Central memory CD4-positive, alpha-beta T cell (primary cell): ENCODE measurements around the gene AKAP10.
A peak's percentile ranks its signal among the peaks of the same experiment; 100 is the strongest.
"Not testable (repeated sequence)": the region's sequence is repeated elsewhere in the genome, so short reads cannot be mapped to it uniquely, and the experiment has no call there.

Experiments used
- DNase-seq: peaks from one replicate; pipeline ENCODE4 v3.0.0; 2022

AKAP10 gene

DNA sequence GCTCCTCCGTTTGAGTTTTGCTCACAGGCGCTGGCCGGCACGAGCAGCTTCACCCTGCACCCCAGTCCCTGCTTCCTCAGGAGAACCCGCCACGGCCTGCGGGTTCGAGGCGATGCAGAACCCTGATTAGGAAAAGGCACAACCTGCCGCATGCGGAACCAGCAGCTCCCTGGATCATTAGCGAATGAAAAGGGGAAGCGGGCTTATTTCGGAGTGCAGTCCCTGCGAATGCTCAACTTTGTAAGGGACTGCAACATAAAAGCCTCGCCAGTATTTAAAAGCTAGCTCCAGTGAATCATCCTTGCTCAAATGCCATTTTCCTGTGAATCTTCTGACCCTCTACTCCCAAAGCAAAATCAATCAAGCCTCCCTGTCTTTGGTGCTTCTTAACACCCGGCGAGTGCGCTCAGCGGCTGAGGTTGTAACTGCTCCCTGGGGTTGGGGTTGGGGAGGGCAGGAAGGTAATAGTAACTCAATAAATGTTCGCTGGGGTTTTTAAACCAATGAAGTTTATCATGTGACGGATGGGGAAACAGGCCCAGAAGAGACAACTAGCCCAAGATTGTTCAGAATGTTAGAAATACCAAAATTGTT, 678 bp upstream of the AKAP10 start:
- DNase-seq = peak; percentile 11

- DNase-seq = no peak
Measured at GRCh38 chr17:19975601-19976000, 2.0 kb downstream of the AKAP10 start.

DNA sequence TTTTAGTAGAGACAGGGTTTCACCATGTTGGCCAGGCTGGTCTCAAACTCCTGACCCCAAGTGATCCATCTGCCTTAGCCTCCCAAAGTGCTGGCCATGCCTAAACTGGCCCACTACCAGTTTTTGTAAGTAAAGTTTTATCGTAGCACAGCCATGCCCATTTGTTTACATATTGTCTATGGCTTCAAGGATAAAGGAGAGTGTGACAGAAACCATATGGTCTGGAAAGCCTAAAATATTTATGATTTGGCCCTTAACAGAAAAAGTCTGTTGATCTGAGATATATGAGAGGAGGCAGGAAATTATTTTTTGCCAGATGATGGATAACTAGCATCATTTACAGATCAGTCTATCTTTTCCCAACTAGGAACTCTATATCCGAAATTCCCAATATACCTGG, 4.5 kb downstream of the AKAP10 start:
- no peak for DNase-seq

DNA sequence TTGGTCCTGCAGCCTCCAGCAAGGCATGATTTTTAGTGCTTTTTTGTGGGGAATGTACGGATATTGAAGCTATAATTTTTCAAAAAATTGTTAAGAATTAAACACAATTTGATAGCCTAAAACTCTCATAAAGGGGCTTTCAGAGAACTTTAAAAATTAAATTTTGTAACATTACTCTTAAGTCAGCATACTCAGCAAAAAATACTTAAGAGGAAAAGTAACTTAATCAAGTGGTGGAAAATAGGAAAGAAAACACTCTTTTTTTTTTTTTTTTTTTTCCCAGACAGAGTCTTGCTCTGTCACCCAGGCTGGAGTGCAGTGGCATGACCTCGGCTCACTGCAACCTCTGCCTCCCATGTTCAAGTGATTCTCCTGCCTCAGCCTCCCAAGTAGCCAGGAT, 14.7 kb downstream of the AKAP10 start:
- DNase-seq = not testable (repeated sequence)

DNA sequence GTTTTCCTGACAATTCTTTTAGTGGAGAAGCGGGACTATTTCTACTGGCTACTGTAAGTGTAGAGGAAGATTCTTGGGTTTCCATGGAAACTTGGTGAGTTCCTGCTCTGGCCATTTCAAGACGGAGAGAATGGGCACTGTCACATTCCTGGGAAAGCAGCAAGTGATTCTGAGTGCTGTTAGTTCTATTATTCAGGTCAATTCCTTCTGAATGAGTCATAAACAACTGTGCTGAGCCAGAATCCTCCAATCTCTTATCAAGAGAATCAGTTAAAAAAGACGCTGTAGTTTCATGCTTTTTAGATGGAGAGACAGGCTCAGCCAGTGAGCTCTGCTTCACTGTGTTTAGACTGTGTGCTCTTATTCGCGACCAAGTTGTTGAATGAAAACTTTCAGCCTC, 19.6 kb downstream of the AKAP10 start:
- no peak for DNase-seq

- DNase-seq = no peak
Measured at GRCh38 chr17:19955099-19955498, 22.5 kb downstream of the AKAP10 start.

DNA sequence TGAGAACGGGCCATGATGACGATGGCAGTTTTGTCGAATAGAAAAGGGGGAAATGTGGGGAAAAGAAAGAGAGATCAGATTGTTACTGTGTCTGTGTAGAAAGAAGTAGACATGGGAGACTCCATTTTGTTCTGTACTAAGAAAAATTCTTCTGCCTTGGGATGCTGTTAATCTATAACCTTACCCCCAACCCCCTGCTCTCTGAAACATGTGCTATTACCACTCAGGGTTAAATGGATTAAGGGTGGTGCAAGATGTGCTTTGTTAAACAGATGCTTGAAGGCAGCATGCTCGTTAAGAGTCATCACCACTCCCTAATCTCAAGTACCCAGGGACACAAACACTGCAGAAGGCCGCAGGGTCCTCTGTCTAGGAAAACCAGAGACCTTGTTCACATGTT, 26.2 kb downstream of the AKAP10 start:
- not testable (repeated sequence) for DNase-seq

DNA sequence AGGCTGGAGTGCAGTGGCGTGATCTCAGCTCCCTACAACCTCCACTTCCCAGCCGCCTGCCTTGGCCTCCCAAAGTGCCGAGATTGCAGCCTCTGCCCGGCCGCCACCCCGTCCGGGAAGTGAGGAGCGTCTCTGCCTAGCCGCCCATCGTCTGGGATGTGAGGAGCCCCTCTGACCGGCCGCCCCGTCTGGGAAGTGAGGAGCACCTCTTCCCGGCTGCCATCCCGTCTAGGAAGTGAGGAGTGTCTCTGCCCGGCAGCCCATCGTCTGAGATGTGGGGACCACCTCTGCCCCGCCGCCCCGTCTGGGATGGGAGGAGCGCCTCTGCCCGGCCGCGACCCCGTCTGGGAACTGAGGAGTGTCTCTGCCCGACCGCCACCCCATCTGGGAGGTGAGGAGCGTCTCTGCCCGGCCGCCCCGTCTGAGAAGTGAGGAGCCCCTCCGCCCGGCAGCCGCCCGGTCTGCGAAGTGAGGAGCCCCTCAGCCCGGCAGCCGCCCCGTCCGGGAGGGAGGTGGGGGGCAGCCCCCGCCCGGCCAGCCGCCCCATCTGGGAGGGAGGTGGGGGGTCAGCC, 26.9 kb downstream of the AKAP10 start:
- not testable (repeated sequence) for DNase-seq

DNA sequence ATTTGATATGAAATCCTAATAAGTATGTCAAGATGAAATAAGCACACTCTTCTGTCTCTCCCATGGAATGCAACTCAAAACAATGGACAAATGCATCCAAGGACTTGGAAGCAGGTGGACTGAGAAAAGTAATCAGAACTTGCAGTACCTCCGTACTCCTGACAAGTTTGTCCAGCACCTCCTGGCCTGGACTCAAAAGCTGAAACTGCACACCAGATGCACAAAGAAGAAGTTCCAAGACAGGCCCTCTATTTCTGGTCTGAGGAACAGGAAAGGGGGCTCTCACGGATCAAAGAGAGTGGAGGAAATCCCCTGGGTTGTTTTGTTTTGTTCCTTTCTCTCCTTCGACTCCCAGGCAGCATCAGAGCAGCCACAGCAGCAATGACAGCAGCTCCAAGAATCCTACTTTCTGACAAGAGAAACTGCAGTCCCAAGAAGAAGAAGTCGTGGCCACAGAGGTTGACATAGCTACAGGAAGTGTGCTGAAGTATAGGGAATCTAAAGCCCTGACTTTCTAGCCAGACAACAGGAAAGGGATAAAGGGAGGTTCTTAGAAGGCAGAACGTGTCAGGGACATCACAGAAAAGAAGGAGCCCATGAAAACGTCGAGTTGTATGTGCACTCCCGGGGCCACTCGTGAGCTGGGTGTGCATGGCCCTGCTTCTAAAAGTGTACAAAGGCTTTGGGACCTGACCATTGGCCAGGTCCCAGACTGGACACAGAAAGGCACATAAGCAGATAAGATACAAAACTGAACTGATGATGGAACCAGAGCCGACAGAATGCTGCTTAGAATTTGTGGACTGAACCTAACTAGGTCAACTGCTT, 29.3 kb downstream of the AKAP10 start:
- no peak for DNase-seq

DNA sequence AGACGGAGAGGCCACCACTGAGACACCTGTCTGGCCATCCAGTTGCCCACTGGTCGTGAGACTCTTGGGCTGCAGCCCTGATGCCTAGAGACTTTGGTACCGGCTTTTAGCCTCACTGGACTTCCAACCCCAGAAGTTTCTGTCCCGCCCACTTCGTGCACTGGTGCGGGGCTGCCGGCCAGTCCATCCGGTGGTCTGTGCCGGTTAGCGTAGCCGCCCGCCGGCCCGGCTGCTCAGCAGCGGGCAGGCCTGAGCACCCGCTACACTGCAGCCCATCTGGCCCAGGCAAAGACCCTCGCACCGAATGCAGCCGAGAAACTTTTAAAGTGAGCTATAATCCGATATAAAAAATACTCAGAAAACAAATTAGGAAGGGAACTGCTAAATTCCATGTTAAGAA, 30.7 kb downstream of the AKAP10 start:
- DNase-seq = no peak

DNA sequence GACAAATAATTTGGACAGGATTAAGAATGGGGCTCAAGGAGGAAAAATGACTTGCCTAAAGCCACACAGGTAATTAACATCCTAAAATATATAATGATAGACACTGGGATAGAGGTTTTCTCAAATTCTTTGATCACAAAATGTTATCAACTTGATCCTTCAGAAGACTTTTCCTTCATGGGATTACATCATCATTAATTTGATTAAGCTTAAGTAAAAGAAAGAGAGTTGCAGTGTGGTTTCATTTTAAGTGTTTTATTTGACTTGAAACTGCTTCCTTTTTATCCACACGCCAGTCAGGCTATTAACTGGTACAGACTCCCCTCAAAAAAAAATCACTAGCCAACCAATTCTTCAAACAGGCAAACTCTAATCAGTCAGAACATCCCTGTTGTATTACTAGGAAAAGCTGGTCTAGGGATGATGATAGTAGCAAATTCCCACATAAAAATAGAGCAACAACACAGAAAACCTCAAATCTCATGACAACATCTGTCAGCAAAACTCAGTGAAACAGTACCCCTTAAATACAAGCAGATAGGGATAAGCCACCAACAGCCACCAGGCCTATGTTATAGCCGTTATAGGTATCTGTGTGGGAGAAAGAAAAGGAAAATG, 32.5 kb downstream of the AKAP10 start:
- DNase-seq = no peak

DNA sequence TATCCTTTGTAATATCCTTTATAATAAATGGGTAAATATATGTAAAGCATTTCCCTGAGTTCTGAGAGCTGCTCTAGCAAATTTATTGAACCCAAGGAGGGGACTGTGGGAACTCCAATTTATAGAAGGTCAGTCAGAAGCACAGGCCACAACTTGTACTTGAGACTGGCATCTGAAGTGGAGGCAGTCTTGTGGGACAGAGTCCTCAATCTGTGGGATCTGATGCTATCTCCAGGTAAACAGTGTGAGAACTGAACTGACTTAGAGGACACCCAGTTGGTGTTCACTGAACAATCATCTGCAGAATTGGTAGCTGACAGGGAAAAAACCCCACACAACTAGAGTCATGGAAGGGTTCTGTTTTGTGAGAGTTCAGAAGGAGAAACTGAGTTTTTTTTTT, 34.0 kb downstream of the AKAP10 start:
- no peak for DNase-seq

GRCh38 chr17:19943026-19943425, 34.6 kb downstream of the AKAP10 start:
- no peak for DNase-seq

GRCh38 chr17:19940722-19941464, 36.7 kb downstream of the AKAP10 start:
- DNase-seq = no peak

DNA sequence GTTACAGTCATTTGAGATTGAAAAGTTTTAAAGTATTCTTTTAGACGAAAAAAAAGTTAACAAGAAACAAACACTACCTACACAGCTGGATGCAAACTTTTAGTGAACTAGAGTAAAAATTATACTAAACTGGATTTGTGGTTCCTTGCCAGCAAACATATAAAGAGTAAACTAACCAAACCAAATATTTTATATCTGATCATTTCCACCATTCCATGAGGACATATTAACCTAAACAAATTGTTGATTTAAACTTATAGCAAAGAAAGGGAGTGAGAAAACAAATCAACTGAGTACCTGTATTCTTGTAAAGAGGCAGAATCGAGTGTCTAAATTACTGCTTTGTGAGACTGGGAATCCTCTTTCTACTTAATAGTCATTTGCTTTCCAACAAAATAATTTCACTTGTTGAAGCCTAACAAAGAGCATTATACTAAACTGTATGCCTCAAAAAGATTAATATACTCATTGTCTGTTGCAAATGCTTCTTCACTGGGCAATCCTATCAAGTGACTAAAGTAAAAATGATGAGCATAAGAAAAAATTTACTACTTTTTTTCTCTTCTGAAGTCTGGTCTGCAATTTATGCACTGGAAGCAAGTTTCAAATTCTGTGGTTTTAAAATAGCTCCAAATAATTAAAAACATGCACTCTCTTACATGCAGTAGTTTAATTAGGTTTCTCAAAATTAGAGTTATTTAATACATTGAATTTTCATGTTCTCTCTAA, 37.5 kb downstream of the AKAP10 start:
- no peak for DNase-seq

- DNase-seq = no peak
Measured at GRCh38 chr17:19938736-19939135, 38.9 kb downstream of the AKAP10 start.

GRCh38 chr17:19937522-19937921, 40.1 kb downstream of the AKAP10 start:
- no peak for DNase-seq

- DNase-seq = no peak
Measured at GRCh38 chr17:19935169-19935568, 42.5 kb downstream of the AKAP10 start.

DNA sequence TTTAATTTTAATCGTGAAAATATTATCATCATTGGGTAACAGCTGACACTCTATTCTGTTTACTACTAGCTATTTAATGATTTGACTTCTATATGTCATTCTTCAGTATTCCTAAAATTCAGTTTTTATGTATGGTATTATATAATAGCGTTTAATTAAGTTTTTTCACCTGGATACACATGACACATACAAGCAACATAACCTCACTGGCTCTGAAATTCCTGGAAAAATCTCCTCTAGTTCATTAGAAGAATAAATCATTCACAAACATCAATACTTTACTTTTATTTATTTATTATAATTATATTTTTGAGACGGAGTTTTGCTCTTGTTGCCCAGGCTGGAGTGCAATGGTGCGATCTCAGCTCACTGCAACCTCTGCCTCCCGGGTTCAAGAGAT, 44.0 kb downstream of the AKAP10 start:
- DNase-seq = no peak

DNA sequence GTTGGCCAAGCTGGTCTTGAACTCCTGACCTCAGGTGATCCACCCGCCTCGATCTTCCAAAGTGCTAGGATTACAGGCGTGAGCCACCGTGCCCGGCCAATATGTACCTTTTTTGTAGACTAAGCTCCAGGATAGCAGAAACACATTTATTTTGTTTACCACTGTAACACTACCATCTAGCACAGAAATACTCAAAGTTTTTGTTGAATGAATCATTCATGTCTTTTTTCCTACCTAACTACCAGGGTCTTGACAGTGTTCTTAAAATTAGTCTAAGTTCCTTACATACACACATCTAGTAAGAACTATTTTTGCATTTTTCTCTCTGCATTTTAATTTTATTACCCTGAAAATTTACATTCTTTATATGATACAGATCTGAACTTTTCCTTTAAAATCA, 44.4 kb downstream of the AKAP10 start:
- DNase-seq = no peak

DNA sequence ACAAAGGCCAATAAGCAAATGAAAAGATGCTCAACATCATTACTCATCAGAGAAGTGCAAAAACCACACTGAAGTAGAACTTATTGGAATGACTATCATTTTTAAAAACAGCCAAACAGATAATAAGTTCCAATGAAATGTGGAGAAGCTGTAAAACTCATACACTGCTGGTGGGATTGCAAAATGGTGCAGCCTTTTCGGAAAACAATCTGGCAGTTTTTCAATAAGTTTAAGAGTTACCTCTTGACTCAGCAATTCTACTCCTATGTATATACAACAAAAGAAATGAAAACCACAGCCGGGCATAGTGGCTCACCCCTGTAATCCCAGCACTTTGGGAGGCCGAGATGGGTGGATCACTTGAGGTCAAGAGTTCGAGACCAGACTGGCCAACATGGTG, 49.3 kb downstream of the AKAP10 start:
- DNase-seq = no peak

- no peak for DNase-seq
Measured at GRCh38 chr17:19915245-19915978, 62.2 kb downstream of the AKAP10 start.
